Dermis blood vessel endothelial cell (primary cell): ENCODE data around the gene EDEM3. TPM values are rescaled to one million over a fixed set of nuclear protein-coding genes. Genes with fewer than 3 reads are reported as not detected.

ENCODE experiments used
- DNase-seq: peaks from one replicate; pipeline ENCODE4 v3.0.0; 2010
- total RNA-seq: library from RNA; depleted of rRNA; stranded (reverse); fragments of >200 nt; gene quantifications from 2 replicates; pipeline ENCODE4 v1.2.3, GENCODE V29; 2014

Gene EDEM3
- total RNA-seq, 1 donor from 2014 or later = 88.3 TPM

DNA sequence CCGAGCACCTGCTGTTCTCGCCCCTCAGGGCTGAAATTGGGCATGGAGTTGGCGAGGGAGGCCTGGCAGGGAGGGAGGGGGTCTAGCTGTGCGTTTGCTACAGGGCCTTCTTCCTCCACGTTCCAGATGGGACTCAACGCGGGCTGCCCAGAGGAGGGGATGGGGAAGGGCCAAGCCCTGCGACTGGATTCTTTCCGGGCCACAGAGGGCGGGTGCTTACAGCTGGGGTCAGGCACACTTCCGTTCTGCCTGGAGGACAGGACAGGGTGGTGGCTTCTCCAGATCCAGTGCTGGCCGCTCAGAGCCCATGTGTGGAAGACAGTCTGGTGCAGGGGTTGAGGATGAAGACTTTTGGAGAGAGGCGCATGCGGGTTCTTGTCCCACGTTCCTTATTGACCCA is 90.0 kb downstream of the EDEM3 start:
- no peak for DNase-seq

GRCh38 chr1:184664042-184664660 is 90.5 kb downstream of the EDEM3 start:
- DNase-seq = peak; percentile 68

GRCh38 chr1:184661801-184662200 is 92.9 kb downstream of the EDEM3 start:
- no peak for DNase-seq

GRCh38 chr1:184660462-184661191 is 94.0 kb downstream of the EDEM3 start:
- DNase-seq = no peak

DNA sequence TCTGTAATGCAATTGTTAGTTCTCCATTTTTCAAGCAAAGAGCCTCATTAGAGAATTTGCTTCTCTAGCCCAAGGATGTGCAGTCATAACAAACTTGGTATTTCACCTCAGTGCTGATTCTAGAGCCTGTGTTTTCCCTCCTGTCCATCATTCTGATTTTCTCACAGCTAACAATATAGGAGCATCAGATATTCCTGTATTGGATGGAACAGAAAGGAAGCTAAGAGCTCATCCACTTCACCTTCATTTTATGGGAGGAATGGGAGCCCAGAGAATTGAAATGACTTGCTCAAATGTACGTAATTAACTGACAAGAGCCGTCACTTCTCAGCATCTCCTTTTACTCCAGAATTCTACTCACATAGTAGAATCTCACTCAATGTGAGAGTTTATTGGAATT is 96.6 kb downstream of the EDEM3 start:
- no peak for DNase-seq

DNA sequence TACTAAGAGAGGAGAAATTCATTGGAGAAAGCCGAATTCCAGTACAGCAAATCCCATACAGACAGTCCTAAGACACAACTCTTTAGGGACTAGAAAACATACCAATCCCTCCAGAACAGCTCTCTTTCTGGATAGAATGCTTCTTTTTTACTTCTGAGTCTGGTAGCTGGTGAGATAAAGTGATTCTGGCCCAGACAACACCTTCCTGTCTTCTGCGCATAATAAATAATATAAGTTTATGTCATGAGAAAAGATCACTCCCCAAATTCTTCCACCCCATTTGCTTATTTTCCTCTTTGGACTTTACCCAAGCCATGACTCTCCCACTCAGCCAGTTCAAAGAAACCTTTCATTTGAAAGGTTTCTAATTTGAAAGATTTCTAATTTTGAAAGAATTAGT is 98.4 kb downstream of the EDEM3 start:
- no peak for DNase-seq

GRCh38 chr1:184655185-184655584 is 99.5 kb downstream of the EDEM3 start:
- DNase-seq = no peak

DNA sequence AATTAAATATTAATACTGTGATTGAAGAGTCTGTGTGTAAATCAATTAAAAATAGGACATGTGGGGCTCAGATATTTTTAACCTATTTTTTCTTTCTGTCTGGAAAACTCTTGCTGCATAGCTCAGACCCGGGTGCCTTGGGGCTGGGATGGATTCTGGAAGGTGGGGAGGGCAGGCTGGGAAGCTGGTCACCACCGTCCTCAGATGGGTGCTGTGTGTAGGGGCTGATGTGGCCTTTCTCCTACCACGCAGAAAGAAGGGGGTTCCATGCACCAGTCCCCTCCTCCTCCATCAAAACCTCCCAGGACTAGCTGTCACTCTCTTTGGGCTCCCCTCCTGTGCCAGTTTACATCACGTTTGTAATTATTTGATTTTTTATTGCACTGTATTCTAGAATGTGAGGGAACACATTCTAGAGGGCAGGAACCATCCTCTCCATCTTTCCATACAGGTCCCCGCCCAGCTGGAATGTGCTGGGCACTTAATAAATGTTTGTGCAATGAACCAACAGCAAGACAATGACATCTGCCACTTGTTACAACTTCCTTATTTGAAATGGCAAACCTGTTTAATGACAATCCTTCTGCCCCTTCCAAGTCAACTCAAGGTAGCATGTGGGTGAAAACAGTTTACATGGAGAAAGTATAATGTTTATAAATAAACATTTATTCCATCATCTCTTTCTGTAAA is 104.3 kb downstream of the EDEM3 start:
- DNase-seq = no peak

DNA sequence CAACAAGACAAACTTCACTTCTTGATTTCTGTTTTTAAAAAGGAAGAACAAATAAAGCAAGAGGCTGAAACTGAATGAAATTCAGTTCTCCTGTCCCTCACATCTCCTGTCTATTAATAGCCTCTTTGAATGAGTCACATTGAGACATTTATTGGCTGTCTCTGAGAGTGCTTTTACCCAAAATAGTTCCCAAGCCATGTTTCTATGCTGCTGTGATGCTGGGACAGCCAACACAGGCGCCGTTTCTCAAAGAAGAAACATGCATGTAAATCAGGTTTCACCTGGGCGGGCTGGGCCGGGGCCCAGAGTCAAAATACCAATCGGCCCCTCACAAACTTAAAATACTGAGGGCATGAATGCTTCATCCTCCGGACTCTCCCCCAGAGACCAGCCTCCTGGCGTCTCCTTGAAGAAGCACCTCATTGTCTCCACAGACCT is 105.2 kb downstream of the EDEM3 start:
- DNase-seq = no peak

- DNase-seq = no peak
These were observed 105.8 kb downstream of the EDEM3 start for GRCh38 chr1:184648856-184649201.

GRCh38 chr1:184648160-184648855 is 106.3 kb downstream of the EDEM3 start:
- no peak for DNase-seq

DNA sequence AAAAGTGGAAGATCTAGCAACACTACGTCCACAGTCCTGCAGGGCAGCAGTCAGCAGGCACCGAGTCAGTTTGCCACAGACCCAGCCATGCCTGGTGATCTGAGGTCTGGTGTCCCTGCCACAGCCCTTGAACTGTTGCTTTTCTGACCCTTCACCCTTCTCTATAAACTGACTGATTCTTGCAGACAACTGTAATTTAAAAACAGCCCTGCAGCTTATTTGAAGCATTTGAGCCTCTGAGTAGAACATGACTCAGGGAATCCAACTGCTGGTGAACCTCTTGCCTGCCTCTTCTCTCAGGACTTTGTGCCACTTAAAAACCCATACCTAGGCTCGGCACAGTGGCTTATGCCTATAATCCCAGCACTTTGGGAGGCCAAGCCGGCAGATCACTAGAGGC is 107.2 kb downstream of the EDEM3 start:
- no peak for DNase-seq

- no peak for DNase-seq
These were observed 107.8 kb downstream of the EDEM3 start for GRCh38 chr1:184646824-184647223.

DNA sequence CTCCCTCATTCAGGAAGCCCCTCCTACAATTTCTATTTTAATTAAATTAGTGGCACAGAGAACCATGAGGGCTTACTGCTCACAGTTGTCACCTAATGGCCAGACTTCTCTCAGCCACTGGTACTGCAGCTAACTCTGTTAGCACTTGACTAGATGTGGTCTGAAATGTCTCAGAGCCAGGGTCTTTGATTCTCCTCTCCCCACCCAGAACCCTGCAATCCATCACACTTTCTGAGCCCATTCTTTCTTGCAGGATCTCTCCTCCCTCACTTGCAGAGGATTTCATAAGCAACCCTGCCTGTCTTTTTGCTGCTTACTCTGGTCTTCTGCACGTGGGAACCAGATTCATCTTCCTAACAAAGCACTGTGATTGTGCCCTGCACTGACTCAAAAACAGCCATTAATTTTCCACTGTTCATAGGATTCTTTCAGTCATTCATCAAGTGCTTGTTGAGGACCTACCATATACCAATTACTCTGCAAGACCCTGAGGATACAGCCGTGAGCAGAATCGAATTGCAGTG is 108.4 kb downstream of the EDEM3 start:
- DNase-seq = no peak

DNA sequence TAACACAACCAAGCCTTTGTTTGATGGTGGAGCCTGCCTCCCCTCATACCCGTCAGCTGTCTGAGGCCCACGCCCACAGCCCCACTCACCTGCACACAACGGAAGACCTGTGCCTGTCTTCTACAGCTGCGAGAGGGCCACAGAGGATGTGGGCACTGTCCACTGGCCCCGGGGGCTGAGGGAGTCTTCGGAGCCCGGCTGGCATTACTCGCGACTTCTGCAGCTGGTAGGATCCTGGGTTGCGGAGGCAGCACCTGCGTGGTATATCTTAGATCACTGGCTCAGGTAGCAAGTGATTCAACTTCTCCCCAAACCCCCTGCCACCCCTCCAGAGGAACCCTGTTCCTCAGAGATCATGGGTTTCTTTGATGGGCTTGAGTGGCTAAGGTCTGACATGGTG is 109.9 kb downstream of the EDEM3 start:
- DNase-seq = no peak

- DNase-seq = no peak
These were observed 111.0 kb downstream of the EDEM3 start for GRCh38 chr1:184643661-184644060.

DNA sequence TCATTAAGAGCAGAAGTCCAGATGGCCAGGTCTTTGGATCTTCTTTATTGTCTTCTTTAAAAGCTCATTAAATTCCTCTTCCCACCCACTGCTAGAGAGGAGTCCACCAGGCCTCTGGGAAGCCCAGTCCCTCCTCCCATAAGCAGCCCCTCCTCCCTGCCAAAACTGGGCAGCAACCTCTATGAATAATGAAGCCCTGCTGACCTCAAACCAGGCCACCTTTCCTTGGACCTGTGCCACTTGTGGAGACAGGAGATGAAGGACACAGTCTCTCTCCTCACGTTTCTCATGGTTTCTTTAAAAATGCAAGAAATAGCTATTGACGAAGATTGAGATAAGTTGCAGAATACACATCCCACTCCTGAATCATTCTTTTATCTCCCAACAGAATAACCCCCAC is 112.8 kb downstream of the EDEM3 start:
- no peak for DNase-seq

- DNase-seq = no peak
These were observed 114.2 kb downstream of the EDEM3 start for GRCh38 chr1:184640505-184640904.

Other genes starting within 250 kb of the EDEM3 start
- gene NIBAN1, start 219.7 kb upstream of the EDEM3 start, total RNA-seq = 9.6 and 43.1 TPM in 2 replicates